ENCODE results near the gene POLDIP3.

POLDIP3 gene

GRCh38 chr22:42604403-42604802 is 10.3 kb downstream of the POLDIP3 start:
- H3K4me1 ChIP-seq (ENCODE audit: insufficient read depth, low read length, poor library complexity, severe bottlenecking) = peaks cover 9% of the 10 kb centered on the region
- H3K27me3 ChIP-seq (ENCODE audit: insufficient read depth, low read length, poor library complexity, severe bottlenecking) = no peaks in the 10 kb centered on the region
- no peaks in the 10 kb centered on the region for H3K9me2 ChIP-seq (replicated peaks; ENCODE audit: low read depth, low read length)
- no peak for TF ChIP-seq EZH2phosphoT487 (IDR thresholded peaks at IDR 0.05; ENCODE audit: borderline replicate concordance)
- no peak for TF ChIP-seq CTCF (conservative IDR thresholded peaks at IDR 0.05; ENCODE audit: low read length)
- H3K36me3 ChIP-seq (ENCODE audit: insufficient read depth, low read length) = peaks cover 41% of the 10 kb centered on the region; the same call in 1 of the 2 replicates
- no peak overlapping the region for H2AFZ ChIP-seq (ENCODE audit: low read length)
- H4K20me1 ChIP-seq (ENCODE audit: insufficient read depth, low read length, poor library complexity, severe bottlenecking) = peaks cover 50% of the 10 kb centered on the region
- H3K79me2 ChIP-seq (ENCODE audit: insufficient read depth, low read length) = peaks cover 86% of the 10 kb centered on the region
- H3F3A ChIP-seq (ENCODE audit: low read depth) = no peaks in the 10 kb centered on the region
- H3K4me3 ChIP-seq (ENCODE audit: low read length, poor library complexity, severe bottlenecking) = no peak overlapping the region
- no peaks in the 10 kb centered on the region for H3K9me3 ChIP-seq (ENCODE audit: insufficient read depth, low read depth, low read length)
- no peak overlapping the region for H3K9ac ChIP-seq (ENCODE audit: low read depth, low read length, poor library complexity, severe bottlenecking)
- no peak overlapping the region for H3K4me2 ChIP-seq (ENCODE audit: low read depth, low read length, poor library complexity, severe bottlenecking)

GRCh38 chr22:42603427-42603826 is 11.3 kb downstream of the POLDIP3 start:
- H3K4me3 ChIP-seq (ENCODE audit: low read length, poor library complexity, severe bottlenecking) = no peak overlapping the region
- H3F3A ChIP-seq (ENCODE audit: low read depth) = no peaks in the 10 kb centered on the region
- H4K20me1 ChIP-seq (ENCODE audit: insufficient read depth, low read length, poor library complexity, severe bottlenecking) = peaks cover 40% of the 10 kb centered on the region
- no peaks in the 10 kb centered on the region for H3K9me3 ChIP-seq (ENCODE audit: insufficient read depth, low read depth, low read length)
- no peaks in the 10 kb centered on the region for H3K9me2 ChIP-seq (replicated peaks; ENCODE audit: low read depth, low read length)
- peaks cover 50% of the 10 kb centered on the region; the same call in 1 of the 2 replicates for H3K36me3 ChIP-seq (ENCODE audit: insufficient read depth, low read length)
- no peak overlapping the region for H2AFZ ChIP-seq (ENCODE audit: low read length)
- H3K4me1 ChIP-seq (ENCODE audit: insufficient read depth, low read length, poor library complexity, severe bottlenecking) = no peaks in the 10 kb centered on the region
- H3K79me2 ChIP-seq (ENCODE audit: insufficient read depth, low read length) = peaks cover 83% of the 10 kb centered on the region
- TF ChIP-seq EZH2phosphoT487 (IDR thresholded peaks at IDR 0.05; ENCODE audit: borderline replicate concordance) (no peak), CTCF (conservative IDR thresholded peaks at IDR 0.05; ENCODE audit: low read length) (no peak)
- no peak overlapping the region for H3K9ac ChIP-seq (ENCODE audit: low read depth, low read length, poor library complexity, severe bottlenecking)
- no peaks in the 10 kb centered on the region for H3K27me3 ChIP-seq (ENCODE audit: insufficient read depth, low read length, poor library complexity, severe bottlenecking)
- H3K4me2 ChIP-seq (ENCODE audit: low read depth, low read length, poor library complexity, severe bottlenecking) = no peak overlapping the region

- Histone ChIP-seq H2AFZ (ENCODE audit: low read length) (no peak overlapping the region), H3K9ac (ENCODE audit: low read depth, low read length, poor library complexity, severe bottlenecking) (no peak overlapping the region), H3K4me3 (ENCODE audit: low read length, poor library complexity, severe bottlenecking) (no peak overlapping the region), H3K4me1 (ENCODE audit: insufficient read depth, low read length, poor library complexity, severe bottlenecking) (no peaks in the 10 kb centered on the region), H3K4me2 (ENCODE audit: low read depth, low read length, poor library complexity, severe bottlenecking) (no peak overlapping the region), H3K9me3 (ENCODE audit: insufficient read depth, low read depth, low read length) (no peaks in the 10 kb centered on the region), H3F3A (ENCODE audit: low read depth) (no peaks in the 10 kb centered on the region), H4K20me1 (ENCODE audit: insufficient read depth, low read length, poor library complexity, severe bottlenecking) (peaks cover 40% of the 10 kb centered on the region), H3K9me2 (replicated peaks; ENCODE audit: low read depth, low read length) (no peaks in the 10 kb centered on the region), H3K36me3 (ENCODE audit: insufficient read depth, low read length) (peaks cover 58% of the 10 kb centered on the region; the same call in 1 of the 2 replicates), H3K79me2 (ENCODE audit: insufficient read depth, low read length) (peaks cover 73% of the 10 kb centered on the region), H3K27me3 (ENCODE audit: insufficient read depth, low read length, poor library complexity, severe bottlenecking) (no peaks in the 10 kb centered on the region)
- TF ChIP-seq CTCF (conservative IDR thresholded peaks at IDR 0.05; ENCODE audit: low read length) = no peak
- no peak for TF ChIP-seq EZH2phosphoT487 (IDR thresholded peaks at IDR 0.05; ENCODE audit: borderline replicate concordance)
These were observed 12.2 kb downstream of the POLDIP3 start for GRCh38 chr22:42602470-42602869.

All from Loucy (cell line).